ENCODE data around the gene ACCSL.

The ACCSL gene

DNA sequence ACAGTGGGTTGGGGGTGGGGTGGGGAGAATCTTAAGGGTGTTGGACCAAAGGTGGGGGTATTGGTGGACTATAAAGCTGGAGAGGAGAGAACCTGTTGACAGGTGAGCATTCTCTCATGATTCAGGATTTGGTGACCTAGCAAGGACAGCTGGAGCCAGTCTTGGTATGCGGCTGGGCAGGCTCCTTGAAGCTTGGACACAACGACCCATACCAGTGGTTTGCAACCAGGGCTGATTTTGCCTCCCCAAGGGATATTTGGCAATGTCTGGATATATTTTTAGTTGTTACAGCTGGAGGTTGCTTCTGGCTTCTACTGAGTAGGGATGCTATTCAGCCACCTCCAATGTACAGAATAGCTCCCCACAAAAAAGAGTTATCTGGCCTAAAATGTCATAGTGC, 53.3 kb downstream of the ACCSL start:
- Histone ChIP-seq H3K9me3 (replicated peaks in 1 of 2; ENCODE audit: control insufficient read depth in 2 of 2, insufficient read depth in 1 of 2, low read depth in 1 of 2, low read length in 2 of 2) (no peaks in the 10 kb centered on the region), H3K4ac (ENCODE audit: low read length) (no peak overlapping the region), H2BK12ac (ENCODE audit: low read length) (no peak overlapping the region), H3K4me2 (ENCODE audit: insufficient read depth, low read length, poor library complexity, severe bottlenecking) (no peak overlapping the region), H3K23ac (ENCODE audit: low read depth, low read length, poor library complexity) (no peak overlapping the region), H3K79me1 (ENCODE audit: low read depth, low read length) (peaks cover 8% of the 10 kb centered on the region), H3K27me3 (ENCODE audit: control insufficient read depth in 3 of 3, insufficient read depth in 3 of 3, low read depth in 1 of 3, low read length in 3 of 3) (no peaks in the 10 kb centered on the region), H2AK5ac (ENCODE audit: low read depth, low read length) (no peak overlapping the region), H3K27ac (replicated peaks; ENCODE audit: low read length) (no peak overlapping the region), H3K9ac (ENCODE audit: low read depth, low read length, poor library complexity) (no peak overlapping the region), H4K8ac (ENCODE audit: low read depth, low read length) (no peak overlapping the region), H3K4me3 (ENCODE audit: low read length in 2 of 2) (no peak overlapping the region), H4K91ac (ENCODE audit: low read depth, low read length, poor library complexity) (no peak overlapping the region), H2BK5ac (ENCODE audit: low read length) (no peak overlapping the region), H3K4me1 (ENCODE audit: control insufficient read depth in 2 of 2, insufficient read depth in 1 of 2, low read depth in 1 of 2, low read length in 2 of 2) (no peaks in the 10 kb centered on the region), H2BK120ac (ENCODE audit: low read depth, low read length) (no peak overlapping the region), H3K14ac (ENCODE audit: low read length) (no peak overlapping the region), H2BK15ac (ENCODE audit: low read length) (no peak overlapping the region), H3K36me3 (replicated peaks in 1 of 2; ENCODE audit: control insufficient read depth in 2 of 2, insufficient read depth in 2 of 2, low read length in 2 of 2) (peaks cover 1 to 3% of the 10 kb centered on the region in 2 donors), H3K18ac (ENCODE audit: low read length) (no peak overlapping the region), H2AFZ (ENCODE audit: low read length) (no peak overlapping the region)
- DNase-seq (ENCODE audit: low spot score): no peak
- no CpG with 5 or more reads among the region's 2 CpGs for WGBS, 2 donors (ENCODE audit: extremely low coverage in 2 of 2, insufficient read length in 2 of 2, insufficient replicate concordance in 1 of 2)

DNA sequence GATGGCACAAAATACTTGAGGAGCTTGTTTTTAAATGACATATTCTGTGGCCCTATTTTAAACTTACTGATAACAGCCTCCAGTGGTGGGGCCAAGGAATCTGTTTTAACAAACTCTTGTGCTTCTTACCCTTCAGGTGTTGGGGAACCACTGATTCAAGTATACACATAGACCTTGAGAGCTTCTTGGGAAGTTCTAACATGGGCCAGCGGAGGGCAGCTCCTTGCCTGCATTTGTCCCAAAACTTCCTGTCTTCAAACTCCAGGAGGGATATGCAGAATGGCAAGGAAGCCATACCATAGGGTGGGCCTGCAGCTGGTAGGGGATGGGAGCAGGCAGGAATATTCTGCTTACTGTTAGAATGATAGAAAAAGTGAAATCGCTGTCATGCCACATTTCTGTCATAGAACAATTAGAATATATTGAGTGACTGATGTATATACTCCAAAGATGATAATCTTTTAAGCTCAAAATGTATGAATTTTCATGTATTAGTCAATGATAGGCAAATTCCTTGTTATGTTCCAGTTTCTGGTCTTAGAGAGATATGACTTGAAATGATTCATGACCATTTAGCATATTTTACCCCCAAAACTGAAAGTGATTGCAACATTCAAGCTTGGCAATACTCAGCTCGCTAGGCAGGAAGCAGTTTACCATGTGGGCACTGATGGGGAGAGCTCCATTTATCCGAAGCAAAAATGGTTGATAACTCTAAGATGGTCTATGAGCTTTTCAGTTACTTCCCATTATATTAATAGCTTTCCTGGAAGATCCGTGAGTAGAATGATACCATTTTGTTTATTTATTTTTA, 56.9 kb downstream of the ACCSL start:
- Histone ChIP-seq H3K23ac (ENCODE audit: low read depth, low read length, poor library complexity) (no peak overlapping the region), H2AFZ (ENCODE audit: low read length) (no peak overlapping the region), H3K9me3 (replicated peaks in 1 of 2; ENCODE audit: control insufficient read depth in 2 of 2, insufficient read depth in 1 of 2, low read depth in 1 of 2, low read length in 2 of 2) (no peaks in the 10 kb centered on the region), H3K9ac (ENCODE audit: low read depth, low read length, poor library complexity) (no peak overlapping the region), H2BK12ac (ENCODE audit: low read length) (no peak overlapping the region), H3K18ac (ENCODE audit: low read length) (no peak overlapping the region), H3K27ac (replicated peaks; ENCODE audit: low read length) (no peak overlapping the region), H2BK5ac (ENCODE audit: low read length) (no peak overlapping the region), H3K4me3 (ENCODE audit: low read length in 2 of 2) (no peak overlapping the region), H3K36me3 (replicated peaks in 1 of 2; ENCODE audit: control insufficient read depth in 2 of 2, insufficient read depth in 2 of 2, low read length in 2 of 2) (peaks cover 11 to 23% of the 10 kb centered on the region in 2 donors), H3K4ac (ENCODE audit: low read length) (no peak overlapping the region), H4K91ac (ENCODE audit: low read depth, low read length, poor library complexity) (no peak overlapping the region), H3K4me1 (ENCODE audit: control insufficient read depth in 2 of 2, insufficient read depth in 1 of 2, low read depth in 1 of 2, low read length in 2 of 2) (no peaks in the 10 kb centered on the region), H2BK15ac (ENCODE audit: low read length) (no peak overlapping the region), H3K4me2 (ENCODE audit: insufficient read depth, low read length, poor library complexity, severe bottlenecking) (no peak overlapping the region), H4K8ac (ENCODE audit: low read depth, low read length) (no peak overlapping the region), H3K27me3 (ENCODE audit: control insufficient read depth in 3 of 3, insufficient read depth in 3 of 3, low read depth in 1 of 3, low read length in 3 of 3) (no peaks in the 10 kb centered on the region), H2AK5ac (ENCODE audit: low read depth, low read length) (no peak overlapping the region), H3K14ac (ENCODE audit: low read length) (no peak overlapping the region), H3K79me1 (ENCODE audit: low read depth, low read length) (peaks cover 4% of the 10 kb centered on the region), H2BK120ac (ENCODE audit: low read depth, low read length) (no peak overlapping the region)
- DNase-seq (ENCODE audit: low spot score): no peak
- no CpG with 5 or more reads among the region's 5 CpGs for WGBS, 2 donors (ENCODE audit: extremely low coverage in 2 of 2, insufficient read length in 2 of 2, insufficient replicate concordance in 1 of 2)

GRCh38 chr11:44108260-44108659, 60.5 kb downstream of the ACCSL start:
- no peak overlapping the region for H2BK5ac ChIP-seq (ENCODE audit: low read length)
- no peak overlapping the region for H2BK120ac ChIP-seq (ENCODE audit: low read depth, low read length)
- WGBS, 2 donors (ENCODE audit: extremely low coverage in 2 of 2, insufficient read length in 2 of 2, insufficient replicate concordance in 1 of 2): no CpG with 5 or more reads among the region's 6 CpGs

More at GRCh38 chr11:44108260-44108659, 60.5 kb downstream of the ACCSL start:
- Histone ChIP-seq H3K9ac (ENCODE audit: low read depth, low read length, poor library complexity) (no peak overlapping the region), H3K4ac (ENCODE audit: low read length) (no peak overlapping the region), H3K4me3 (ENCODE audit: low read length in 2 of 2) (no peak overlapping the region), H2AFZ (ENCODE audit: low read length) (no peak overlapping the region), H3K14ac (ENCODE audit: low read length) (no peak overlapping the region), H3K18ac (ENCODE audit: low read length) (no peak overlapping the region), H3K23ac (ENCODE audit: low read depth, low read length, poor library complexity) (no peak overlapping the region), H2AK5ac (ENCODE audit: low read depth, low read length) (no peak overlapping the region), H3K9me3 (replicated peaks in 1 of 2; ENCODE audit: control insufficient read depth in 2 of 2, insufficient read depth in 1 of 2, low read depth in 1 of 2, low read length in 2 of 2) (no peaks in the 10 kb centered on the region), H2BK15ac (ENCODE audit: low read length) (no peak overlapping the region), H3K27me3 (ENCODE audit: control insufficient read depth in 3 of 3, insufficient read depth in 3 of 3, low read depth in 1 of 3, low read length in 3 of 3) (no peaks in the 10 kb centered on the region), H3K27ac (replicated peaks; ENCODE audit: low read length) (no peak overlapping the region), H3K4me1 (ENCODE audit: control insufficient read depth in 2 of 2, insufficient read depth in 1 of 2, low read depth in 1 of 2, low read length in 2 of 2) (no peaks in the 10 kb centered on the region), H2BK12ac (ENCODE audit: low read length) (no peak overlapping the region), H3K79me1 (ENCODE audit: low read depth, low read length) (peaks cover 4% of the 10 kb centered on the region), H3K36me3 (replicated peaks in 1 of 2; ENCODE audit: control insufficient read depth in 2 of 2, insufficient read depth in 2 of 2, low read length in 2 of 2) (peaks cover 13 to 20% of the 10 kb centered on the region in 2 donors), H4K8ac (ENCODE audit: low read depth, low read length) (no peak overlapping the region), H4K91ac (ENCODE audit: low read depth, low read length, poor library complexity) (no peak overlapping the region), H3K4me2 (ENCODE audit: insufficient read depth, low read length, poor library complexity, severe bottlenecking) (no peak overlapping the region)
- DNase-seq (ENCODE audit: low spot score): no peak
